HepG2 (cell line): ENCODE data around the gene RESP18. TPM values are rescaled to one million over a fixed set of nuclear protein-coding genes. Genes with fewer than 3 reads are reported as not detected.

ENCODE experiments used
- CBX2 ChIP-seq, 2 experiments: fragments of 200-600 bp in 1 of 2; sonication (generic); formaldehyde crosslinking in 1 of 2; IDR thresholded peaks; 2 replicates each; pipeline versions ENCODE4 v1.7.0 to v1.8.1; 2018 to 2022; ENCODE audit warnings: low read depth in 2 of 2, low read length in 1 of 2, mild to moderate bottlenecking in 1 of 2, missing genetic modification reagents in 1 of 2
- DMAP1 ChIP-seq: IDR thresholded peaks from 2 replicates; pipeline ENCODE4 v1.6.1; 2016
- HNRNPL ChIP-seq: fragments of 200-400 bp; formaldehyde crosslinking; IDR thresholded peaks from 2 replicates; pipeline ENCODE4 v1.6.1; 2017; ENCODE audit warnings: mild to moderate bottlenecking, low read depth, low read length
- KLF15 ChIP-seq: sonication (generic); formaldehyde crosslinking; IDR thresholded peaks from 2 replicates; pipeline ENCODE4 v1.8.1; 2023; ENCODE audit warnings: borderline replicate concordance, mild to moderate bottlenecking, inconsistent platforms, missing genetic modification reagents, mixed read lengths
- NR2C2 ChIP-seq: sonication (generic); formaldehyde crosslinking; IDR thresholded peaks from 2 replicates; pipeline ENCODE4 v1.4.0; 2020; ENCODE audit warnings: missing genetic modification reagents, mild to moderate bottlenecking, moderate library complexity, borderline replicate concordance
- REL ChIP-seq: sonication (generic); formaldehyde crosslinking; conservative IDR thresholded peaks from 2 replicates; pipeline ENCODE4 v1.8.0; 2022; ENCODE audit warnings: mild to moderate bottlenecking, missing genetic modification reagents, moderate library complexity
- SRSF9 ChIP-seq: fragments of 200-400 bp; formaldehyde crosslinking; IDR thresholded peaks from 2 replicates; pipeline ENCODE4 v1.6.1; 2018; ENCODE audit warnings: borderline replicate concordance, mild to moderate bottlenecking, low read depth, low read length; ENCODE audit not compliant: insufficient read depth, poor library complexity, severe bottlenecking
- TEAD2 ChIP-seq: sonication (generic); formaldehyde crosslinking; IDR thresholded peaks from 2 replicates; pipeline ENCODE4 v1.9.0; 2021; ENCODE audit warnings: missing genetic modification reagents
- ZFY ChIP-seq: sonication (generic); formaldehyde crosslinking; IDR thresholded peaks from 2 replicates; pipeline ENCODE4 v1.4.0; 2020; ENCODE audit warnings: missing genetic modification reagents
- ZKSCAN5 ChIP-seq: sonication (generic); formaldehyde crosslinking; IDR thresholded peaks from 2 replicates; pipeline ENCODE4 v1.5.1; 2020; ENCODE audit warnings: mild to moderate bottlenecking, missing genetic modification reagents
- ZNF563 ChIP-seq: sonication (generic); formaldehyde crosslinking; IDR thresholded peaks from 2 replicates; pipeline ENCODE4 v1.8.0; 2022; ENCODE audit warnings: mild to moderate bottlenecking, moderate library complexity, missing genetic modification reagents
- ZNF766 ChIP-seq: sonication (generic); formaldehyde crosslinking; IDR thresholded peaks from 2 replicates; pipeline ENCODE4 v1.5.0; 2020; ENCODE audit warnings: missing genetic modification reagents, borderline replicate concordance
- polyA plus RNA-seq, 8 experiments: library from polyadenylated mRNA; depleted of rRNA in 3 of 8; stranded (reverse) in 7 of 8; unstranded in 1 of 8; fragments of >200 nt; fragmentation: Illumina TruSeq in 4 of 8; extraction: Trizol in 4 of 8; gene quantifications; 2 replicates each; pipeline versions ENCODE4 v1.2.1 to v1.2.3, GENCODE V29; 2011 to 2016; ENCODE audit warnings: low read depth in 4 of 8, missing spikeins in 1 of 8, mixed read lengths in 1 of 8; ENCODE audit not compliant: insufficient read depth in 1 of 8
- total RNA-seq, 5 experiments: library from RNA; depleted of rRNA; stranded (reverse); fragments of >200 nt; fragmentation: Illumina TruSeq; extraction: Trizol; gene quantifications; 2 replicates each; pipeline ENCODE4 v1.2.3, GENCODE V29; 2016; ENCODE audit warnings: low read depth in 1 of 5
- TF ChIP-seq, protein P1 (sequence below): sonication (generic); formaldehyde crosslinking; IDR thresholded peaks from 2 replicates; pipeline ENCODE4 v1.4.0; 2020; ENCODE audit warnings: missing genetic modification reagents, mild to moderate bottlenecking, borderline replicate concordance
- TF ChIP-seq, protein P2 (sequence below): sonication (generic); formaldehyde crosslinking; IDR thresholded peaks from 2 replicates; pipeline ENCODE4 v1.9.0; 2022; ENCODE audit warnings: low read depth, missing genetic modification reagents
- TF ChIP-seq, protein P3 (sequence below): sonication (generic); formaldehyde crosslinking; IDR thresholded peaks from 2 replicates; pipeline ENCODE4 v1.8.0; 2022; ENCODE audit warnings: mild to moderate bottlenecking, missing genetic modification reagents
- TF ChIP-seq, protein P4 (sequence below): sonication (generic); formaldehyde crosslinking; IDR thresholded peaks from 2 replicates; pipeline ENCODE4 v1.8.1; 2023; ENCODE audit warnings: mild to moderate bottlenecking, missing genetic modification reagents
- TF ChIP-seq, protein P5 (sequence below): IDR thresholded peaks from 2 replicates; pipeline ENCODE4 v1.6.1; 2016; ENCODE audit warnings: missing compliant biosample characterization, missing genetic modification reagents, borderline replicate concordance

RESP18 gene
- total and polyA plus RNA-seq, 2 of the 13 experiments (the other 11 are each of a cell fraction or from before 2014, with no cell fraction given), result not detected

DNA sequence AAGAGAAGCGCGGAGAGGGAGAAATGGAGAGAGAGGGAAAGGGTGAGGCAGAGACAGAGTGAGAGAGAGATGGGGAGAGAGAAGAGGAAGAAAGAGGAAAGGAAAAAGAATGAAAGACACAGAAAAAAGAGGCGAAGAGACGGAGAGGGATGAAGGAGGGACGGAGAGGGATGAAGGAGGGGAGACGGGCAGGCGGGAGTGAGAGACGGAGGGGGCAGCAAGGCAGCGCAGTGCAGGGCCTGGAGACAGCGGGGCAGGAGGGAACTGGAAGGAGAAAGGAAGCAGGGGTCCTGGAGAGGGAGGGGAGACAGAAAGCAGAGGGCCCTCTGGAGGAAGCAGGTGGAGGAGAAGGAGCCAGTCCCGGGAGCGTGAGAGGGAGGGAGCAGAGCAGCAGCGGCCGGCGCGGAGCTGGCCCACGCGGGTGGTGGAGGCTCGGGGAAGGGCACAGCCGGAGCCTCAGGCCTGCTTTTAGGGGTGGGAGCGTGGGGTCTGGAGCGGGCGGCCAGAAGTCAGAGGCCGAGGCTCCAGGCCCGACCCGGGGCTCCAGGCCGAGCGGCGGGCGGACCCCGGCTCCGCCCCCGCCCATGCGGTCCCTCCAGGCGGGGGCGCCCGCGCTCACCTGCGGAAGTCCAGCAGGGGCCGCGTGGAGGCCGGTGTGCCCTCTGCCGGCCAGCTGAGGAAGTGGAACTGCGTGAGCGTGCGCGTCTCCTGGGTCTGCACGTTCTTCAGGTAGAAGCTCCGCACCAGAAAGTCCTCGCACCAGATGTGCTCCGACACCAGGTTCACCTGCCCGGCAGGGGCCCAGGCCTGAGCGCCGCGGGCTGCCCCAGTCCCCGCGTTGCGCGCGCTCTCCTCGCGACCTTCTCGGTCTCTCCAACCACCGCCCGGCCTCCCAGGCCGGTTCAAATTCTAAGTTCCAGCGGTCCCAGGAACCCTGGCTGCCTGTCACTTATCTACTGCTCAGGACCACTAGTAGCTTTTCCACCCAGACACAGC lies 37.9 kb downstream of the RESP18 start (continued):
- TF ChIP-seq SRSF9 (no peak), ZFY (CRISPR knock-in tag) (peak; percentile 94), ZKSCAN5 (no peak), ZNF766 (CRISPR knock-in tag) (0 out of 2 replicates have a peak, but pooled peaks have one; percentile 50), ZNF563 (CRISPR knock-in tag) (peak; percentile 95), CBX2 (IDR thresholded peaks at IDR 0.05; ENCODE audit: low read depth, low read length) (no peak), CBX2 (CRISPR knock-in tag; IDR thresholded peaks at IDR 0.05; ENCODE audit: low read depth) (peak; percentile 66), KLF15 (CRISPR knock-in tag) (0 out of 2 replicates have a peak, but pooled peaks have one; percentile 81), TEAD2 (CRISPR knock-in tag) (0 out of 2 replicates have a peak, but pooled peaks have one; percentile 65), NR2C2 (CRISPR knock-in tag) (no peak), DMAP1 (CRISPR knock-in tag) (peak; percentile 87), HNRNPL (0 out of 2 replicates have a peak, but pooled peaks have one; percentile 27), REL (CRISPR knock-in tag) (no peak; the same call in 1 of the 2 replicates)
- TF ChIP-seq, protein P1, sequence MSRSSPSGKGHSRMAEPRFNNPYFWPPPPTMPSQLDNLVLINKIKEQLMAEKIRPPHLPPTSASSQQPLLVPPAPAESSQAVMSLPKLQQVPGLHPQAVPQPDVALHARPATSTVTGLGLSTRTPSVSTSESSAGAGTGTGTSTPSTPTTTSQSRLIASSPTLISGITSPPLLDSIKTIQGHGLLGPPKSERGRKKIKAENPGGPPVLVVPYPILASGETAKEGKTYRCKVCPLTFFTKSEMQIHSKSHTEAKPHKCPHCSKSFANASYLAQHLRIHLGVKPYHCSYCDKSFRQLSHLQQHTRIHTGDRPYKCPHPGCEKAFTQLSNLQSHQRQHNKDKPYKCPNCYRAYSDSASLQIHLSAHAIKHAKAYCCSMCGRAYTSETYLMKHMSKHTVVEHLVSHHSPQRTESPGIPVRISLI (CRISPR knock-in tag), result peak; percentile 52; the same call in 1 of the 2 replicates
- TF ChIP-seq, protein P2, sequence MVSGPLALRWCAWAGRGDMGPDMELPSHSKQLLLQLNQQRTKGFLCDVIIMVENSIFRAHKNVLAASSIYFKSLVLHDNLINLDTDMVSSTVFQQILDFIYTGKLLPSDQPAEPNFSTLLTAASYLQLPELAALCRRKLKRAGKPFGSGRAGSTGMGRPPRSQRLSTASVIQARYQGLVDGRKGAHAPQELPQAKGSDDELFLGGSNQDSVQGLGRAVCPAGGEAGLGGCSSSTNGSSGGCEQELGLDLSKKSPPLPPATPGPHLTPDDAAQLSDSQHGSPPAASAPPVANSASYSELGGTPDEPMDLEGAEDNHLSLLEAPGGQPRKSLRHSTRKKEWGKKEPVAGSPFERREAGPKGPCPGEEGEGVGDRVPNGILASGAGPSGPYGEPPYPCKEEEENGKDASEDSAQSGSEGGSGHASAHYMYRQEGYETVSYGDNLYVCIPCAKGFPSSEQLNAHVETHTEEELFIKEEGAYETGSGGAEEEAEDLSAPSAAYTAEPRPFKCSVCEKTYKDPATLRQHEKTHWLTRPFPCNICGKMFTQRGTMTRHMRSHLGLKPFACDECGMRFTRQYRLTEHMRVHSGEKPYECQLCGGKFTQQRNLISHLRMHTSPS, result no peak
- TF ChIP-seq, protein P3, sequence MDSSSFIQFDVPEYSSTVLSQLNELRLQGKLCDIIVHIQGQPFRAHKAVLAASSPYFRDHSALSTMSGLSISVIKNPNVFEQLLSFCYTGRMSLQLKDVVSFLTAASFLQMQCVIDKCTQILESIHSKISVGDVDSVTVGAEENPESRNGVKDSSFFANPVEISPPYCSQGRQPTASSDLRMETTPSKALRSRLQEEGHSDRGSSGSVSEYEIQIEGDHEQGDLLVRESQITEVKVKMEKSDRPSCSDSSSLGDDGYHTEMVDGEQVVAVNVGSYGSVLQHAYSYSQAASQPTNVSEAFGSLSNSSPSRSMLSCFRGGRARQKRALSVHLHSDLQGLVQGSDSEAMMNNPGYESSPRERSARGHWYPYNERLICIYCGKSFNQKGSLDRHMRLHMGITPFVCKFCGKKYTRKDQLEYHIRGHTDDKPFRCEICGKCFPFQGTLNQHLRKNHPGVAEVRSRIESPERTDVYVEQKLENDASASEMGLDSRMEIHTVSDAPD, result 0 out of 2 replicates have a peak, but pooled peaks have one; percentile 4
- TF ChIP-seq, protein P4, sequence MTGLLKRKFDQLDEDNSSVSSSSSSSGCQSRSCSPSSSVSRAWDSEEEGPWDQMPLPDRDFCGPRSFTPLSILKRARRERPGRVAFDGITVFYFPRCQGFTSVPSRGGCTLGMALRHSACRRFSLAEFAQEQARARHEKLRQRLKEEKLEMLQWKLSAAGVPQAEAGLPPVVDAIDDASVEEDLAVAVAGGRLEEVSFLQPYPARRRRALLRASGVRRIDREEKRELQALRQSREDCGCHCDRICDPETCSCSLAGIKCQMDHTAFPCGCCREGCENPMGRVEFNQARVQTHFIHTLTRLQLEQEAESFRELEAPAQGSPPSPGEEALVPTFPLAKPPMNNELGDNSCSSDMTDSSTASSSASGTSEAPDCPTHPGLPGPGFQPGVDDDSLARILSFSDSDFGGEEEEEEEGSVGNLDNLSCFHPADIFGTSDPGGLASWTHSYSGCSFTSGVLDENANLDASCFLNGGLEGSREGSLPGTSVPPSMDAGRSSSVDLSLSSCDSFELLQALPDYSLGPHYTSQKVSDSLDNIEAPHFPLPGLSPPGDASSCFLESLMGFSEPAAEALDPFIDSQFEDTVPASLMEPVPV (CRISPR knock-in tag), result no peak; the same call in 1 of the 2 replicates
- TF ChIP-seq, protein P5, sequence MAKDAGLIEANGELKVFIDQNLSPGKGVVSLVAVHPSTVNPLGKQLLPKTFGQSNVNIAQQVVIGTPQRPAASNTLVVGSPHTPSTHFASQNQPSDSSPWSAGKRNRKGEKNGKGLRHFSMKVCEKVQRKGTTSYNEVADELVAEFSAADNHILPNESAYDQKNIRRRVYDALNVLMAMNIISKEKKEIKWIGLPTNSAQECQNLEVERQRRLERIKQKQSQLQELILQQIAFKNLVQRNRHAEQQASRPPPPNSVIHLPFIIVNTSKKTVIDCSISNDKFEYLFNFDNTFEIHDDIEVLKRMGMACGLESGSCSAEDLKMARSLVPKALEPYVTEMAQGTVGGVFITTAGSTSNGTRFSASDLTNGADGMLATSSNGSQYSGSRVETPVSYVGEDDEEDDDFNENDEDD, result peak; percentile 86
